Loucy (cell line): ENCODE measurements around the gene TUBB6.

Experiments used
- H2AFZ ChIP-seq: fragments of 200-600 bp; sonication (generic); 2 replicates; pipeline ENCODE4 v1.6.0; 2016; ENCODE audit warnings: antibody characterized with exemption, mild to moderate bottlenecking, low read length, moderate library complexity
- H3F3A ChIP-seq: fragments of 200-600 bp; 2 replicates; pipeline ENCODE4 v1.6.0; 2016; ENCODE audit warnings: antibody characterized with exemption, low read depth, mild to moderate bottlenecking
- H3K27me3 ChIP-seq: fragments of 200-600 bp; sonication (generic); 2 replicates; pipeline ENCODE4 v1.6.1; 2014; ENCODE audit warnings: low read length, mild to moderate bottlenecking; ENCODE audit not compliant: insufficient read depth, poor library complexity, severe bottlenecking
- H3K36me3 ChIP-seq: fragments of 200-600 bp; sonication (generic); 2 replicates; pipeline ENCODE4 v1.6.1; 2016; ENCODE audit warnings: low read length; ENCODE audit not compliant: insufficient read depth
- H3K4me1 ChIP-seq: fragments of 200-600 bp; sonication (generic); 2 replicates; pipeline ENCODE4 v1.5.1; 2014; ENCODE audit warnings: low read length, mild to moderate bottlenecking; ENCODE audit not compliant: insufficient read depth, poor library complexity, severe bottlenecking
- H3K4me2 ChIP-seq: fragments of 200-600 bp; sonication (generic); 2 replicates; pipeline ENCODE4 v1.6.0; 2014; ENCODE audit warnings: antibody characterized with exemption, low read length, low read depth, mild to moderate bottlenecking; ENCODE audit not compliant: poor library complexity, severe bottlenecking
- H3K4me3 ChIP-seq: fragments of 200-600 bp; sonication (generic); 2 replicates; pipeline ENCODE4 v1.5.1; 2014; ENCODE audit warnings: low read length, mild to moderate bottlenecking, mixed read lengths; ENCODE audit not compliant: poor library complexity, severe bottlenecking
- H3K79me2 ChIP-seq: fragments of 200-600 bp; sonication (generic); 2 replicates; pipeline ENCODE4 v1.6.1; 2014; ENCODE audit warnings: low read length; ENCODE audit not compliant: insufficient read depth
- H3K9ac ChIP-seq: fragments of 200-600 bp; sonication (generic); 2 replicates; pipeline ENCODE4 v1.6.0; 2014; ENCODE audit warnings: mild to moderate bottlenecking, low read depth, low read length, moderate library complexity; ENCODE audit not compliant: poor library complexity, severe bottlenecking
- H3K9me2 ChIP-seq: fragments of 200-600 bp; sonication (generic); replicated peaks from 2 replicates; pipeline ENCODE4 v1.6.1; 2016; ENCODE audit warnings: low read depth, low read length, mixed read lengths
- H3K9me3 ChIP-seq: fragments of 200-600 bp; sonication (generic); 2 replicates; pipeline ENCODE4 v1.6.1; 2014; ENCODE audit warnings: mild to moderate bottlenecking, antibody characterized with exemption, low read length, low read depth; ENCODE audit not compliant: insufficient read depth
- H4K20me1 ChIP-seq: fragments of 200-600 bp; sonication (generic); 2 replicates; pipeline ENCODE4 v1.6.0; 2014; ENCODE audit warnings: antibody characterized with exemption, low read length, mild to moderate bottlenecking; ENCODE audit not compliant: insufficient read depth, poor library complexity, severe bottlenecking
- EZH2phosphoT487 ChIP-seq: fragments of 200-600 bp; IDR thresholded peaks from 2 replicates; pipeline ENCODE4 v1.6.1; 2018; ENCODE audit warnings: antibody characterized with exemption, mild to moderate bottlenecking, moderate library complexity, borderline replicate concordance
- TF ChIP-seq, protein P1 (sequence below): fragments of 200-600 bp; sonication (generic); conservative IDR thresholded peaks from 2 replicates; pipeline ENCODE4 v1.5.1; 2014; ENCODE audit warnings: mild to moderate bottlenecking, antibody characterized with exemption, low read length

TUBB6 gene

DNA sequence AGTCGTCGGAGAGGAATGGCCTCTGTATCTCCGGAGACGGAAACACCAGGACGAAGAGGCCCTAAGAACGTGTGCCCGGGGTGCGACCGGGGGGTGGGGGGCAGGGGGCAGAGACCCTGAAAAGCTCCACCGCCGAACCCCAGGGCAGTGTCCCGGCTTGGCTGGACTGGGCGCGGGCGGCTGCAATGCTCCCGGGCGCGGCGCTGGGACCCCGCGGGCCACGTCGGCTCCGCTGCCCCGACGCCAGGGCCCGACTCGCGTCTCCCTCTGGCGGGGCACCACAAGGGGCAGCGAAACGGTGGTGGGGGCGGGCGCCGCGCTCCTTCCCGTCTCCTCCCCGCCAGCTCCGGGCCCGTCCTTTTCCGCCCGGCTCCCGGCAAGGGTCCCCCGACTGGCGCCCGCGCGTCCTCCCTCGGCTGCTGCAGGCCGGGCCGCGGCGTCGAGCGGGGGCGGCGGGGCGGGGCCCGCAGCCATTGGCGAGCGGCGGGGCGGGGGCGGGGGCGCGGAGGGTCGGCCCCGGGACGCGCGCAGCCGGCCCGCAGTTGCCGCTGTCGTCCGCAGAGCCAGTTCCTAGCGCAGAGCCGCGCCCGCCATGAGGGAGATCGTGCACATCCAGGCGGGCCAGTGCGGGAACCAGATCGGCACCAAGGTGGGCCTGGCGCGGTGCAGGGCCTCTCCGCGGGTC is at the start of gene TUBB6:
Gene TUBB6 (plus strand): TSS at position 541 of the 685 bp plus-strand sequence. CDS start 52 bp downstream, at position 593.
- Histone ChIP-seq H4K20me1 (no peaks in the 10 kb centered on the region), H3K36me3 (no peaks in the 10 kb centered on the region), H2AFZ (no peak within 1 kb of the TSS), H3K4me2 (no peak within 1 kb of the TSS), H3K9me3 (peaks cover 5% of the 10 kb centered on the region; the same call in 1 of the 2 replicates), H3K79me2 (no peaks in the 10 kb centered on the region), H3K27me3 (no peaks in the 10 kb centered on the region), H3K9ac (no peak within 1 kb of the TSS), H3K9me2 (no peaks in the 10 kb centered on the region), H3K4me3 (no peak within 1 kb of the TSS), H3F3A (no peaks in the 10 kb centered on the region), H3K4me1 (no peaks in the 10 kb centered on the region)
- TF ChIP-seq, protein P1, sequence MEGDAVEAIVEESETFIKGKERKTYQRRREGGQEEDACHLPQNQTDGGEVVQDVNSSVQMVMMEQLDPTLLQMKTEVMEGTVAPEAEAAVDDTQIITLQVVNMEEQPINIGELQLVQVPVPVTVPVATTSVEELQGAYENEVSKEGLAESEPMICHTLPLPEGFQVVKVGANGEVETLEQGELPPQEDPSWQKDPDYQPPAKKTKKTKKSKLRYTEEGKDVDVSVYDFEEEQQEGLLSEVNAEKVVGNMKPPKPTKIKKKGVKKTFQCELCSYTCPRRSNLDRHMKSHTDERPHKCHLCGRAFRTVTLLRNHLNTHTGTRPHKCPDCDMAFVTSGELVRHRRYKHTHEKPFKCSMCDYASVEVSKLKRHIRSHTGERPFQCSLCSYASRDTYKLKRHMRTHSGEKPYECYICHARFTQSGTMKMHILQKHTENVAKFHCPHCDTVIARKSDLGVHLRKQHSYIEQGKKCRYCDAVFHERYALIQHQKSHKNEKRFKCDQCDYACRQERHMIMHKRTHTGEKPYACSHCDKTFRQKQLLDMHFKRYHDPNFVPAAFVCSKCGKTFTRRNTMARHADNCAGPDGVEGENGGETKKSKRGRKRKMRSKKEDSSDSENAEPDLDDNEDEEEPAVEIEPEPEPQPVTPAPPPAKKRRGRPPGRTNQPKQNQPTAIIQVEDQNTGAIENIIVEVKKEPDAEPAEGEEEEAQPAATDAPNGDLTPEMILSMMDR, result no peak
- TF ChIP-seq EZH2phosphoT487, result no peak

DNA sequence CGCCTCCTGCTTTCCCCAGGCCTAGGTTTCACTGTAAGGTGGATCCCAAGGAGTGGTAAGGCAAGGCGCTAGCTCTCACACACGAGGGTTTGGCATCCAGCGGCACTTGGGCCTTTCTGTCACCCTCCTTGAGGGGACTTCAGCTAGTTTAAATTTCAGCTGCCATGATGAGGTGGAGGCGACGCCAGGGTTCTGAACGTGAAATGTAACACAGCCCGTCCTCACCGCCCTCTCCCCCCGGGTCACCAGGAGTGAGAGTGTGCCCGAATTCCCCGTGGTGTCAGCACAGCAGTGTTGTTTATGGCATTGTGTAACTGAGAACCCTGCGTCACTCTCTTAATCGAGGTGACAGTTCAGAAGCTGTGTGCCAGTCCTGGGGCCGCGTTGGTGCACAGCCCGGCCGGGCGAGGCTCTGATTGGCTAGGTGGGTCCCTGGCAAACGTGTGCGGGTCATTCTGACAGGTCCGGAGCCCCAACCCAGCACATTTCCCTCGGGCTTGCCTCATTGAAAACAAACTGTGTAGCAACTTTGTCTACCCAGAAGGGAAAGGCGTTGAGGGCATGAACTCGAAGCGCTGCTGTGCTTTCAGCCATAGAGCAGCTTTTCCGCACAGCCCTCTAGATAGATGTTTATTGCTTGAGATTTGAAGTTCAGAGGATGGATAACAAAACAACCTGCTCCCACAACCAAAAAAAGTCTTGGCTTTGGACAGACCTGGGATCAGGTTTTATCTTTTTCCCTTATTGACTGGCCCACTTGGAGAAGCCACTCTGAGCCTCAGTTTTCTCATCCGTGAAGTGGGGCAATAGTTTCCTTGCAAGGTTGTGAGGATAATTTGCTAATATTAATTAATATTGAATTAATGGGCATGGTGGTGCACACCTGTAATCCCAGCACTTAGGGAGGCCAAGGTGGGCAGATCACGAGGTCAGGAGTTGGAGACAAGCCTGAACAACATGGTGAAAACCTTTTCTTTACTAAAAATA is 49.0 kb upstream of the TUBB6 start:
- Histone ChIP-seq H3K79me2 (no peaks in the 10 kb centered on the region), H3K36me3 (no peaks in the 10 kb centered on the region), H4K20me1 (no peaks in the 10 kb centered on the region), H3K9ac (no peak overlapping the region), H3K9me3 (no peaks in the 10 kb centered on the region), H3K4me1 (no peaks in the 10 kb centered on the region), H3F3A (no peaks in the 10 kb centered on the region), H2AFZ (no peak overlapping the region), H3K4me2 (no peak overlapping the region), H3K9me2 (no peaks in the 10 kb centered on the region), H3K27me3 (no peaks in the 10 kb centered on the region), H3K4me3 (no peak overlapping the region)
- no peak for TF ChIP-seq EZH2phosphoT487
- TF ChIP-seq, protein P1, result no peak

DNA sequence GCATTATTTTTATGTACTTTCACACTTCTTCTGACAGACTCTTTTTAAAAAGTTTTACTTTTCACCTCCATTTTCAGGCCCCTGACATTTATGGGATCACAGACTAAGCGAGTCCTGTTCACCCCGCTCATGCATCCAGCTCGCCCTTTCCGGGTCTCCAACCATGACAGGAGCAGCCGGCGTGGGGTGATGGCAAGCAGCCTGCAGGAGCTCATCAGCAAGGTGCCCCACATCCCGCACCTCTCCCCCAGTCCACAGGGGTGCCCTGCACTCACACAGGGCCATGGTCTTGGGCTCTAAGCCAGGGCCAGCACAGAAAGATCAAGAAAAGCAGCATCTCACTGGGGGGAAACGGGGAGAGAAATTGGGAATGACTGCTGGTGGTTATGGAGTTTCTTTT is 45.3 kb upstream of the TUBB6 start:
- Histone ChIP-seq H3K4me1 (no peaks in the 10 kb centered on the region), H2AFZ (no peak overlapping the region), H3K9me3 (no peaks in the 10 kb centered on the region), H3K36me3 (no peaks in the 10 kb centered on the region), H3K4me3 (no peak overlapping the region), H4K20me1 (no peaks in the 10 kb centered on the region), H3F3A (no peaks in the 10 kb centered on the region), H3K4me2 (no peak overlapping the region), H3K27me3 (no peaks in the 10 kb centered on the region), H3K79me2 (no peaks in the 10 kb centered on the region), H3K9ac (no peak overlapping the region), H3K9me2 (no peaks in the 10 kb centered on the region)
- TF ChIP-seq EZH2phosphoT487, result no peak
- TF ChIP-seq, protein P1, result no peak
